Hepatocyte (in vitro differentiated cells): Measurements from ENCODE around the gene MAPKAP1.

Experiments
- EZH2 ChIP-seq: fragments of 200-600 bp; sonication (generic); IDR thresholded peaks from 2 replicates; pipeline ENCODE4 v1.6.1; 2016; ENCODE audit warnings: antibody characterized with exemption, mild to moderate bottlenecking, borderline replicate concordance
- TF ChIP-seq, protein P1 (sequence below): fragments of 200-600 bp; sonication (generic); IDR thresholded peaks from 2 replicates; pipeline ENCODE4 v1.5.1; 2016; ENCODE audit warnings: antibody characterized with exemption, mild to moderate bottlenecking; ENCODE audit not compliant: poor library complexity

DNA sequence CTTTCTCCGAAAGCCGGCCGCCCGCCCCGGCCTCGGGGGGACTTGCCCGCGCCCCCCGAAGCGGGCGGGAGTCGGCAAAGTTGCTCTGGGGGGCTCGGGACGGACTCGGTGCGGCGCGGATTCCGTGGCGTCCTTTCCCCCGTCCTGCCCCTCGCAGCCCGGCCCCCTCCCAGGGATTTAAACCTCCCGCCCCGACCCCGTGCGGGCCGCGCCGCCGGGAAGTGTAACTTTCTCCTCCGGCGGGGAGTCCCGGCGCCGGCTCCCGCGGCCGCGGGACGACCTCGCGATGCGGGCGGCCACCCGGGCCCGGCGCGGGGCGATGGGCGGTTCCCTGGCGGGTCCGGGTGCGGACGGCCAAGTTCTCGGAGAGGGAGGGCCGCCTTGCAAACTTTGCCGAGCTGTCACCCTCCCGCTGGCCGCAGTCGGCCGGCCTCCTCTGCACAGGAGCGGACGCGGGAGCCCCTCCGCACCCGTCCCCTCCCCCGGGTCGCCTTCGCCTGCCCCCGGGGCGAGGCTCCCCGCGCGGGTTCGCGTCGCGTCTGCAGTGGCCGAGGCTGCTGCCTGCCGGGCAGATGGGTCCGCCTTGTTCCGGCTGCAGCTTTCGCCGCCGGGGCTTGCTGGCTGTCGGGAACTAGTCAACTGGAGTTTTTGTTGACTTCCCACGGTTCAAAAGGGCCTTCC is 40.9 kb upstream of the MAPKAP1 start:
- TF ChIP-seq EZH2, result no peak
- TF ChIP-seq, protein P1, sequence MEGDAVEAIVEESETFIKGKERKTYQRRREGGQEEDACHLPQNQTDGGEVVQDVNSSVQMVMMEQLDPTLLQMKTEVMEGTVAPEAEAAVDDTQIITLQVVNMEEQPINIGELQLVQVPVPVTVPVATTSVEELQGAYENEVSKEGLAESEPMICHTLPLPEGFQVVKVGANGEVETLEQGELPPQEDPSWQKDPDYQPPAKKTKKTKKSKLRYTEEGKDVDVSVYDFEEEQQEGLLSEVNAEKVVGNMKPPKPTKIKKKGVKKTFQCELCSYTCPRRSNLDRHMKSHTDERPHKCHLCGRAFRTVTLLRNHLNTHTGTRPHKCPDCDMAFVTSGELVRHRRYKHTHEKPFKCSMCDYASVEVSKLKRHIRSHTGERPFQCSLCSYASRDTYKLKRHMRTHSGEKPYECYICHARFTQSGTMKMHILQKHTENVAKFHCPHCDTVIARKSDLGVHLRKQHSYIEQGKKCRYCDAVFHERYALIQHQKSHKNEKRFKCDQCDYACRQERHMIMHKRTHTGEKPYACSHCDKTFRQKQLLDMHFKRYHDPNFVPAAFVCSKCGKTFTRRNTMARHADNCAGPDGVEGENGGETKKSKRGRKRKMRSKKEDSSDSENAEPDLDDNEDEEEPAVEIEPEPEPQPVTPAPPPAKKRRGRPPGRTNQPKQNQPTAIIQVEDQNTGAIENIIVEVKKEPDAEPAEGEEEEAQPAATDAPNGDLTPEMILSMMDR, result no peak
